GM10847 (cell line): ENCODE data around the gene HOXC6.

Experiments
- POLR2A ChIP-seq: IDR thresholded peaks from 2 replicates; pipeline ENCODE4 v1.6.1; 2011; ENCODE audit not compliant: insufficient read length; ENCODE audit errors: extremely low read depth

Gene HOXC6

GRCh38 chr12:53986686-53987483, 41.4 kb upstream of the HOXC6 start:
- no peak for TF ChIP-seq POLR2A

- no peak for TF ChIP-seq POLR2A
Observed at GRCh38 chr12:53987787-53988230, 40.4 kb upstream of the HOXC6 start.

GRCh38 chr12:53988541-53989226, 39.6 kb upstream of the HOXC6 start:
- no peak for TF ChIP-seq POLR2A

- no peak for TF ChIP-seq POLR2A
Observed at GRCh38 chr12:53989227-53990113, 38.8 kb upstream of the HOXC6 start.

GRCh38 chr12:53990311-53991076, 37.7 kb upstream of the HOXC6 start:
- TF ChIP-seq POLR2A: no peak

- TF ChIP-seq POLR2A: no peak
Observed at GRCh38 chr12:53991077-53991460, 37.2 kb upstream of the HOXC6 start.

GRCh38 chr12:53992377-53992889, 35.8 kb upstream of the HOXC6 start:
- no peak for TF ChIP-seq POLR2A

- TF ChIP-seq POLR2A: no peak
Observed at GRCh38 chr12:53993162-53994008, 34.9 kb upstream of the HOXC6 start.

- no peak for TF ChIP-seq POLR2A
Observed at GRCh38 chr12:53994009-53994263, 34.3 kb upstream of the HOXC6 start.

GRCh38 chr12:53994264-53995001, 33.8 kb upstream of the HOXC6 start:
- no peak for TF ChIP-seq POLR2A

- no peak for TF ChIP-seq POLR2A
Observed at GRCh38 chr12:53995002-53995377, 33.2 kb upstream of the HOXC6 start.

- no peak for TF ChIP-seq POLR2A
Observed at GRCh38 chr12:53995378-53996239, 32.6 kb upstream of the HOXC6 start.
